ENCODE results near the gene HERC6. TPM values are rescaled to one million over a fixed set of nuclear protein-coding genes. Genes with fewer than 3 reads are reported as not detected.

Gene HERC6
- total RNA-seq, 5 donors from 2014 or later (not counting 1 experiment from before 2014, with no cell fraction given) = 13.9 to 25.2 (median 19.7) TPM

Other genes with a start within 250 kb of the HERC6 start
- gene ABCG2, start 220.2 kb upstream of the HERC6 start, total RNA-seq = 1 to 10 TPM in 1 of 5 donors, under 1 TPM in 3, not detected in 1; 0.35 to 1.1 (median 0.44) TPM
- 10 to 100 TPM; 74.2 to 91.1 (median 84.8) TPM for gene PPM1K, start 94.3 kb upstream of the HERC6 start, total RNA-seq
- gene HERC5, start 78.3 kb downstream of the HERC6 start, total RNA-seq = 10 to 100 TPM in 4 of 5 donors, 1 to 10 TPM in 1; 8.1 to 15.5 (median 11.4) TPM
- 10 to 100 TPM; 39.9 to 60.7 (median 53.7) TPM for gene PYURF, start 144.9 kb downstream of the HERC6 start, total RNA-seq
- 10 to 100 TPM; 68.4 to 91.5 (median 73.6) TPM for gene HERC3, start 213.6 kb downstream of the HERC6 start, total RNA-seq

Data from T-cell (primary cell).